Spleen (tissue), 11 donors: Measurements from ENCODE around the gene ABHD12. TPM values are rescaled to one million over a fixed set of nuclear protein-coding genes. Genes with fewer than 3 reads are reported as not detected.

Experiments
- DNase-seq: peaks from one replicate; pipeline ENCODE4 v3.0.0-alpha.2; 2020
- H3K27ac ChIP-seq, 8 donors: fragments of 200-600 bp; sonication (generic) in 7 of 8; 1 replicate in 4 of 8; 2 replicates in 4 of 8; pipeline versions ENCODE4 v1.5.0 to v1.8.0; 2016 to 2021; ENCODE audit warnings: inconsistent platforms in 4 of 8, mild to moderate bottlenecking in 4 of 8, moderate library complexity in 1 of 8
- H3K27me3 ChIP-seq, 7 donors: fragments of 200-600 bp; sonication (generic) in 6 of 7; replicated peaks in 1 of 7; 1 replicate in 4 of 7; 2 replicates in 3 of 7; pipeline versions ENCODE4 v1.5.0 to v1.8.0; 2016 to 2021; ENCODE audit warnings: inconsistent platforms in 3 of 7, mild to moderate bottlenecking in 1 of 7
- H3K36me3 ChIP-seq, 6 donors: fragments of 200-600 bp; sonication (generic) in 5 of 6; 1 replicate in 4 of 6; 2 replicates in 2 of 6; pipeline versions ENCODE4 v1.5.0 to v1.8.0; 2016 to 2021; ENCODE audit warnings: inconsistent platforms in 2 of 6
- H3K4me1 ChIP-seq, 6 donors: fragments of 200-600 bp; sonication (generic) in 5 of 6; 1 replicate in 3 of 6; 2 replicates in 3 of 6; pipeline versions ENCODE4 v1.5.0 to v1.8.0; 2016 to 2021; ENCODE audit warnings: inconsistent platforms in 3 of 6
- H3K4me3 ChIP-seq, 8 donors: fragments of 200-600 bp; sonication (generic) in 7 of 8; 1 replicate in 4 of 8; 2 replicates in 4 of 8; pipeline versions ENCODE4 v1.5.0 to v1.8.0; 2016 to 2021; ENCODE audit warnings: inconsistent platforms in 4 of 8, mild to moderate bottlenecking in 4 of 8, moderate library complexity in 2 of 8
- H3K9me3 ChIP-seq, 8 donors: fragments of 200-600 bp; sonication (generic) in 7 of 8; 1 replicate in 4 of 8; 2 replicates in 4 of 8; pipeline versions ENCODE4 v1.5.0 to v1.8.0; 2016 to 2021; ENCODE audit warnings: inconsistent platforms in 4 of 8
- CTCF ChIP-seq, 11 experiments: fragments of 200-600 bp in 7 of 11; fragments of 450-650 bp in 4 of 11; sonication (generic) in 4 of 11; IDR thresholded peaks in 8 of 11; conservative IDR thresholded peaks in 3 of 11; 1 replicate in 7 of 11; 2 replicates in 4 of 11; pipeline versions ENCODE4 v1.4.0 to v1.8.0; 2016 to 2021; ENCODE audit warnings: antibody characterized with exemption in 11 of 11, inconsistent platforms in 4 of 11, mild to moderate bottlenecking in 1 of 11
- POLR2A ChIP-seq, 3 donors: fragments of 450-650 bp; IDR thresholded peaks; one replicate each; pipeline ENCODE4 v1.5.1; 2017; ENCODE audit warnings: antibody characterized with exemption in 3 of 3, mild to moderate bottlenecking in 1 of 3
- POLR2AphosphoS5 ChIP-seq, 3 donors: sonication (generic); formaldehyde crosslinking; IDR thresholded peaks; one replicate each; pipeline ENCODE4 v1.5.1; 2017; ENCODE audit warnings: antibody characterized with exemption in 3 of 3
- whole genome bisulfite sequencing, 5 donors: extraction: QIAGEN DNeasy Blood & Tissue Kit in 3 of 5; methylation state at CpG; one replicate each; pipeline versions ENCODE4 v1.1.5 to v1.1.7; 2013 to 2018; 5-methylcytosine and 5-hydroxymethylcytosine counted together
- intact Hi-C: fragments of 100-400 bp; cut with DNase I; formaldehyde crosslinking; loops from one replicate; pipeline ENCODE4 v1.15.0; 2023; ENCODE audit warnings: low total_unique reads
- polyA plus RNA-seq, 3 donors: library from polyadenylated mRNA; stranded (reverse); fragments of 200-250 nt; gene quantifications; one replicate each; pipeline ENCODE4 v1.2.1, GENCODE V29; 2013
- total RNA-seq, 7 donors: library from RNA; depleted of rRNA in 3 of 7; stranded (reverse); fragments of >200 nt in 3 of 7; fragmentation: NEBNext Ultra II Directional in 4 of 7; extraction: Animal tissue kit (Norgen Biotek cat#: 25700) in 4 of 7; gene quantifications; one replicate each; pipeline versions ENCODE4 v1.1.0 to v1.2.1, GENCODE V29; 2016 to 2021
- donor health status: healthy with polysubstance abuse.
- donor health status: DM: no; HTN: no; CAD: no; lungs with moderate emphysema.
- donor health status: DM: no; HTN: no; CAD: no.
- donor health status: Bipolar disorder and iron deficiency.
- donor health status: healthy.
- donor health status: DM: no; HTN: no; CAD: no.
- donor health status: DM: yes; HTN: yes; CAD: no.

ABHD12 gene
- total and polyA plus RNA-seq, 10 donors, result 16.1 to 36.9 (median 25.3) TPM

- TF ChIP-seq POLR2A (IDR thresholded peaks at IDR 0.05), result no peak
- no peak for TF ChIP-seq CTCF (IDR thresholded peaks at IDR 0.05 in 8 of 11, conservative IDR thresholded peaks at IDR 0.05 in 3 of 11)
- TF ChIP-seq POLR2AphosphoS5 (IDR thresholded peaks at IDR 0.05), result no peak
- Histone ChIP-seq H3K27ac (no peak overlapping the region), H3K36me3 (peaks cover 0 to 31% (median 0%) of the 10 kb centered on the region in 6 donors), H3K4me3 (no peak overlapping the region), H3K4me1 (no peaks in the 10 kb centered on the region), H3K9me3 (no peaks in the 10 kb centered on the region), H3K27me3 (no peaks in the 10 kb centered on the region)
- intact Hi-C loops, result no loop called here
- no peak for DNase-seq
- WGBS, 5 donors, result 86 to 97% (median 92%) methylated on average over 3 of the region's 3 CpGs
Observed at GRCh38 chr20:25424536-25424935, 33.9 kb upstream of the ABHD12 start.

- H3K27ac ChIP-seq, result no peak overlapping the region
- H3K4me3 ChIP-seq, result no peak overlapping the region
- H3K36me3 ChIP-seq, result peaks cover 0 to 30% (median 0%) of the 10 kb centered on the region in 6 donors
- no peaks in the 10 kb centered on the region for H3K27me3 ChIP-seq
- no peak for TF ChIP-seq CTCF (IDR thresholded peaks at IDR 0.05 in 8 of 11, conservative IDR thresholded peaks at IDR 0.05 in 3 of 11)
- no peak for TF ChIP-seq POLR2AphosphoS5 (IDR thresholded peaks at IDR 0.05)
- no peak for DNase-seq
- WGBS, 5 donors, result 88 to 94% (median 89%) methylated on average over 4 of the region's 4 CpGs
- H3K4me1 ChIP-seq, result no peaks in the 10 kb centered on the region
- intact Hi-C loops, result no loop called here
- no peaks in the 10 kb centered on the region for H3K9me3 ChIP-seq
Observed at GRCh38 chr20:25422032-25422431, 31.4 kb upstream of the ABHD12 start.

- no peaks in the 10 kb centered on the region for H3K27me3 ChIP-seq
- TF ChIP-seq CTCF (IDR thresholded peaks at IDR 0.05 in 8 of 11, conservative IDR thresholded peaks at IDR 0.05 in 3 of 11), result no peak
- no peak for TF ChIP-seq POLR2A (IDR thresholded peaks at IDR 0.05)
- no peak for TF ChIP-seq POLR2AphosphoS5 (IDR thresholded peaks at IDR 0.05)
- intact Hi-C loops, result no loop called here
Observed at GRCh38 chr20:25421102-25421501, 30.5 kb upstream of the ABHD12 start.

GRCh38 chr20:25418776-25419175 is 28.1 kb upstream of the ABHD12 start:
- TF ChIP-seq POLR2A (IDR thresholded peaks at IDR 0.05) (no peak), POLR2AphosphoS5 (IDR thresholded peaks at IDR 0.05) (no peak), CTCF (IDR thresholded peaks at IDR 0.05 in 8 of 11, conservative IDR thresholded peaks at IDR 0.05 in 3 of 11) (no peak)
- Histone ChIP-seq H3K4me3 (no peak overlapping the region), H3K27me3 (no peaks in the 10 kb centered on the region), H3K4me1 (no peaks in the 10 kb centered on the region), H3K27ac (no peak overlapping the region), H3K36me3 (peaks cover 0 to 26% (median 0%) of the 10 kb centered on the region in 6 donors), H3K9me3 (no peaks in the 10 kb centered on the region)
- no peak for DNase-seq
- WGBS, 5 donors, result 83 to 97% (median 88%) methylated on average over 1 of the region's 1 CpG
- intact Hi-C loops, result no loop called here

More at GRCh38 chr20:25421102-25421501, 30.5 kb upstream of the ABHD12 start:
- H3K27ac ChIP-seq, result no peak overlapping the region
- DNase-seq, result no peak
- no peaks in the 10 kb centered on the region for H3K9me3 ChIP-seq
- no peak overlapping the region for H3K4me3 ChIP-seq
- H3K4me1 ChIP-seq, result no peaks in the 10 kb centered on the region
- peaks cover 0 to 21% (median 0%) of the 10 kb centered on the region in 6 donors for H3K36me3 ChIP-seq
